Fibroblast of pulmonary artery (primary cell): ENCODE measurements around the gene NRL.

Source experiments
- DNase-seq: peaks from one replicate; pipeline ENCODE4 v3.0.0-alpha.2; 2010; ENCODE audit warnings: low read depth
- H3K4me3 ChIP-seq: replicated peaks from 2 replicates; pipeline ENCODE4 v1.5.1; 2011; ENCODE audit warnings: low read depth, mild to moderate bottlenecking, control low read depth, low read length, moderate library complexity
- TF ChIP-seq, protein P1 (sequence below): IDR thresholded peaks from 2 replicates; pipeline ENCODE4 v1.5.1; 2011; ENCODE audit warnings: mild to moderate bottlenecking, control low read depth, low read length, inconsistent platforms; ENCODE audit errors: missing control alignments

NRL gene

DNA sequence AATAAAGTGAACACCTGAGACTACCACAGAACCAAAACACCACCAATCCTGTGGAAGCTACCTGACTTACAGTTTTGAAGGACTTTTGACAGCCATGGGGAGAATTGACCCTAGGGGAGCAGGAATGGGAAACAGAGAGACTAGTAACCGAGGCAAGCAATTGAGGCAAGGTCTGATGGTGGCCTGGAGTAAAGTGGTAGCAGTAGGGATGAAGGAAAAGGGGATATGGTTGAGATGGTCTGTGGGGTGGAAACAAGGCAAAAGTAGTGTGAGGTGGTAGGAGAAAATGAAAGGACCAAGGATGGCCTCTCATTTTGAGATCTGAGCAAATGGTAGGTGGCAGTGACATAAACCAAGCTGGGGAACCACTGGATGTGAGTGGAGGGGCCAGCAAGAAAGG, 42.1 kb upstream of the NRL start:
- TF ChIP-seq, protein P1, sequence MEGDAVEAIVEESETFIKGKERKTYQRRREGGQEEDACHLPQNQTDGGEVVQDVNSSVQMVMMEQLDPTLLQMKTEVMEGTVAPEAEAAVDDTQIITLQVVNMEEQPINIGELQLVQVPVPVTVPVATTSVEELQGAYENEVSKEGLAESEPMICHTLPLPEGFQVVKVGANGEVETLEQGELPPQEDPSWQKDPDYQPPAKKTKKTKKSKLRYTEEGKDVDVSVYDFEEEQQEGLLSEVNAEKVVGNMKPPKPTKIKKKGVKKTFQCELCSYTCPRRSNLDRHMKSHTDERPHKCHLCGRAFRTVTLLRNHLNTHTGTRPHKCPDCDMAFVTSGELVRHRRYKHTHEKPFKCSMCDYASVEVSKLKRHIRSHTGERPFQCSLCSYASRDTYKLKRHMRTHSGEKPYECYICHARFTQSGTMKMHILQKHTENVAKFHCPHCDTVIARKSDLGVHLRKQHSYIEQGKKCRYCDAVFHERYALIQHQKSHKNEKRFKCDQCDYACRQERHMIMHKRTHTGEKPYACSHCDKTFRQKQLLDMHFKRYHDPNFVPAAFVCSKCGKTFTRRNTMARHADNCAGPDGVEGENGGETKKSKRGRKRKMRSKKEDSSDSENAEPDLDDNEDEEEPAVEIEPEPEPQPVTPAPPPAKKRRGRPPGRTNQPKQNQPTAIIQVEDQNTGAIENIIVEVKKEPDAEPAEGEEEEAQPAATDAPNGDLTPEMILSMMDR, result no peak
- no peak for DNase-seq
- no peak overlapping the region for H3K4me3 ChIP-seq

DNA sequence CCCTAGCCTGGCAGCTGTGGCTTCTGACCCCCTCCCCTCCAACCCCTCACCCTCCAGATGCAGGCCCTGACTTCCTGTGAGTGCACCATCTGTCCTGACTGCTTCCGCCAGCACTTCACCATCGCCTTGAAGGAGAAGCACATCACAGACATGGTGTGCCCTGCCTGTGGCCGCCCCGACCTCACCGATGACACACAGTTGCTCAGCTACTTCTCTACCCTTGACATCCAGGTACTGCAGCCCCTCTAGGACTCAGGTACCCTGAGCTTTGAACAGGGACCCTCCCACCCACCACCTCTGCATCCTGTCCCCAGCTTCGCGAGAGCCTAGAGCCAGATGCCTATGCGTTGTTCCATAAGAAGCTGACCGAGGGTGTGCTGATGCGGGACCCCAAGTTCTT, 40.4 kb upstream of the NRL start:
- no peak for DNase-seq
- TF ChIP-seq, protein P1, result no peak
- H3K4me3 ChIP-seq, result no peak overlapping the region

DNA sequence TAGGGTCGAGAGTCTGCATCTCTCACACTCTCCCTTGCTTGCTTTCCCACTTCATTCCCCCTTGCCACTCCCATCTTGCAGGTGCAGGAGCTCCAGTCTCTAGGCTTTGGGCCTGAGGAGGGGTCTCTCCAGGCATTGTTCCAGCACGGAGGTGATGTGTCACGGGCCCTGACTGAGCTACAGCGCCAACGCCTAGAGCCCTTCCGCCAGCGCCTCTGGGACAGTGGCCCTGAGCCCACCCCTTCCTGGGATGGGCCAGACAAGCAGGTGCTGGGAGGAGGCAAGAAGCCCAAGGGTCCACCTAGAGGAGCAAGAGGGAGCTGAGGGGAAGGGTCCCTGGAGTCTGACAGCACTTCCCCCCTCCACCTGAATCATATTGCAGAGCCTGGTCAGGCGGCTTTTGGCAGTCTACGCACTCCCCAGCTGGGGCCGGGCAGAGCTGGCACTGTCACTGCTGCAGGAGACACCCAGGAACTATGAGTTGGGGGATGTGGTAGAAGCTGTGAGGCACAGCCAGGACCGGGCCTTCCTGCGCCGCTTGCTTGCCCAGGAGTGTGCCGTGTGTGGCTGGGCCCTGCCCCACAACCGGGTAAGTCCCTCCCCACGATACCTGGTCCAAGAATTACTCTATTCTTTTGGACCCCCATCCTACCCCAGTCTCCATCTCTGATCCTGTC, 36.8 kb upstream of the NRL start:
- no peak for DNase-seq
- no peak overlapping the region for H3K4me3 ChIP-seq
- TF ChIP-seq, protein P1, result no peak

GRCh38 chr14:24150993-24151392, 36.2 kb upstream of the NRL start:
- no peak overlapping the region for H3K4me3 ChIP-seq
- DNase-seq, result no peak
- TF ChIP-seq, protein P1, result no peak

GRCh38 chr14:24150567-24150966, 35.8 kb upstream of the NRL start:
- DNase-seq, result no peak
- TF ChIP-seq, protein P1, result no peak
- no peak overlapping the region for H3K4me3 ChIP-seq

- TF ChIP-seq, protein P1, result no peak
- no peak overlapping the region for H3K4me3 ChIP-seq
- no peak for DNase-seq
These were observed 35.3 kb upstream of the NRL start for GRCh38 chr14:24150061-24150460.

- DNase-seq, result no peak
- H3K4me3 ChIP-seq, result no peak overlapping the region
- TF ChIP-seq, protein P1, result no peak
These were observed 34.7 kb upstream of the NRL start for GRCh38 chr14:24149302-24149969.
